SH-SY5Y (cell line): Measurements from ENCODE around the gene VIPR2.

ENCODE experiments used
- GATA2 ChIP-seq: IDR thresholded peaks from 2 replicates; pipeline ENCODE4 v1.6.1; 2011; ENCODE audit warnings: mild to moderate bottlenecking, low read depth, low read length
- GATA3 ChIP-seq: IDR thresholded peaks from 2 replicates; pipeline ENCODE4 v1.6.1; 2011; ENCODE audit warnings: low read depth, mild to moderate bottlenecking, low read length, moderate library complexity

DNA sequence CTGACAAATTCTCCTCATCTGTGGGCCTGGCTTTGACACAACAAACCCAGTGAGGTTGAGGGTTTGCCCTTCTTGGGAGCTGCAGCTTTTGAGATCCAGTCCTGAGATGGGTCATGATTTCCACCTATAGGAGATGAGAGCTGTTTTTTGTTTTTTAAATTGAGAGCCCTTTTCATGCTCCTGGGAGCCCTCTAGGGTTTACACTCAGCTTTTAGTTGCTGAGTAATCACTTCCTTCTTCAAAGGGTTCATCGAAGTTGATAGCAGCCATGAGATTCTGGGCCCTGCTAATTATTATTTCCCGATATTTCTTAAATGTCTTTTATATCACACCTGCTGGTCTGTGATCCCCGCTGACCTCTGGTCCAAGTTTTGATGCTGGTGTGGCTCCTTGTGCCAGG, 47.3 kb upstream of the VIPR2 start:
- TF ChIP-seq GATA2 (no peak), GATA3 (no peak)
